Small intestine (tissue), 7 donors: ENCODE data around the gene KCNJ6. TPM values are rescaled to one million over a fixed set of nuclear protein-coding genes. Genes with fewer than 3 reads are reported as not detected.

ENCODE experiments used
- DNase-seq, 2 donors: peaks; one replicate each; pipeline versions ENCODE4 v3.0.0 to v3.0.0-alpha.2; 2013
- FAIRE-seq: peaks from 2 replicates; lab custom pipeline; 2012; peaks lifted over from hg19 to GRCh38; lab: Jason Lieb, UNC
- H3K27ac ChIP-seq, 3 donors: one replicate each; pipeline ENCODE4 v1.5.1; 2013; ENCODE audit warnings: low read length in 2 of 3, mild to moderate bottlenecking in 2 of 3, control low read depth in 1 of 3, inconsistent platforms in 1 of 3, low read depth in 1 of 3, moderate library complexity in 1 of 3
- H3K27me3 ChIP-seq, 3 donors: one replicate each; pipeline ENCODE4 v1.6.1; 2013; ENCODE audit warnings: low read length in 3 of 3, inconsistent platforms in 1 of 3; ENCODE audit not compliant: control insufficient read depth in 3 of 3, insufficient read depth in 3 of 3
- H3K36me3 ChIP-seq, 3 donors: one replicate each; pipeline ENCODE4 v1.6.1; 2013; ENCODE audit warnings: low read length in 3 of 3, inconsistent platforms in 1 of 3, low read depth in 1 of 3, mild to moderate bottlenecking in 1 of 3, moderate library complexity in 1 of 3; ENCODE audit not compliant: control insufficient read depth in 3 of 3, insufficient read depth in 2 of 3
- H3K4me1 ChIP-seq, 3 donors: one replicate each; pipeline ENCODE4 v1.6.1; 2013; ENCODE audit warnings: low read length in 2 of 3, inconsistent platforms in 1 of 3, low read depth in 1 of 3, mild to moderate bottlenecking in 1 of 3, moderate library complexity in 1 of 3; ENCODE audit not compliant: control insufficient read depth in 3 of 3, insufficient read depth in 2 of 3
- H3K4me3 ChIP-seq, 3 donors: one replicate each; pipeline ENCODE4 v1.5.1; 2013; ENCODE audit warnings: low read length in 3 of 3, control low read depth in 1 of 3, inconsistent platforms in 1 of 3, low read depth in 1 of 3, mild to moderate bottlenecking in 1 of 3, moderate library complexity in 1 of 3
- H3K9me3 ChIP-seq, 2 donors: one replicate each; pipeline ENCODE4 v1.6.1; 2013; ENCODE audit warnings: low read depth in 1 of 2, low read length in 1 of 2; ENCODE audit not compliant: control insufficient read depth in 2 of 2, insufficient read depth in 1 of 2
- WGBS, 3 donors: extraction: QIAGEN DNeasy Blood & Tissue Kit; methylation state at CpG; one replicate each; pipeline ENCODE4 v1.1.7; 2013; 5-methylcytosine and 5-hydroxymethylcytosine counted together
- polyA plus RNA-seq, 4 donors: library from polyadenylated mRNA; stranded (reverse) in 3 of 4; unstranded in 1 of 4; fragments of 200-250 nt in 3 of 4; fragments of 120-200 nt in 1 of 4; gene quantifications; one replicate each; pipeline versions ENCODE4 v1.2.1 to v1.2.3, GENCODE V29; 2013
- donor health status: healthy with polysubstance abuse.
- donor health status: control.
- donor health status: control.
- donor health status: Bipolar disorder and iron deficiency.
- donor health status: healthy.

The KCNJ6 gene
- polyA plus RNA-seq, 4 donors: under 0.01 to 0.24 (median 0.03) TPM; not detected in 1

DNA sequence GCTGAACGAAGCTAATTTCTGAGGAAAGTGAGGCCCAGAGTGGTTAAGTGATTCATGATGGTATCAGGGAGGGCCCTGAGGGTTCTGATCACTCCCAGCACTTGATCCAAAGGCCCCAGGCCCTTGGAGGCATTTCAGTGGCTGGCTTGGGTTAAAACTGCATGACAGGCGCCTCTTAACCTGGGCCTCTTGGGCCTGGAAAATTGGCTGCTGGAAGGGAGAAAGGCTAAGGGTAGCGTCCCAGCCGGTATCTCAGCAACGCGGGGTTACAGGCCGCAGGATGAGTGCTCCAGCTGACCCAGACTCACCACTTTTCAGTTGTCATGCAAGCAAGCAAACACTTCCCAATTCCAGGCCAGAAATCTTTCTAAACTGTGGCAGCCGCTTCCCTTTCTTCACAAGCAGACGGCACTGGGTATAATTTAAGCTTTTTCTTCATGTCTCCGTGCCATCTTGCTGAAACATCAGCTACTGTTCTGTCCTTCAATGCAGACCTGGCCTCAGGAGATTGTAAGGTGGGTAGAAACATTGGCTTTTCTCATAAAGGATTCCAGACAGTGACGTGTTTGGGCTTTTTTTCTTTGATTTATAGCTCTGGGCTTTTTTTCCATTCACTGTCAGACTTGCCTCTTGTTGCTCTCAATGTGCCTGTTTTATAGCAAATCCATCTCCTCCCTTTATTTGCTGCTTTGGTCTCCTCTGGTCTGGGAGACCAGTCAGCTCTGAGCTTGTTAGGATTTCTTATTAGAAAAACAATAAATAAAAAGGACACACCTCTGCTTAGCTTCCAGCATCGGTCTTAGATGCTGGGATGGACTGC is 229.1 kb downstream of the KCNJ6 start:
- Histone ChIP-seq H3K27ac (no peak overlapping the region), H3K4me1 (no peaks in the 10 kb centered on the region), H3K9me3 (no peaks in the 10 kb centered on the region), H3K4me3 (no peak overlapping the region), H3K27me3 (no peaks in the 10 kb centered on the region), H3K36me3 (no peaks in the 10 kb centered on the region)
- DNase-seq (no peak), FAIRE-seq (no peak)
- WGBS, 3 donors: 56 to 76% (median 74%) methylated on average over 12 of the region's 12 CpGs

DNA sequence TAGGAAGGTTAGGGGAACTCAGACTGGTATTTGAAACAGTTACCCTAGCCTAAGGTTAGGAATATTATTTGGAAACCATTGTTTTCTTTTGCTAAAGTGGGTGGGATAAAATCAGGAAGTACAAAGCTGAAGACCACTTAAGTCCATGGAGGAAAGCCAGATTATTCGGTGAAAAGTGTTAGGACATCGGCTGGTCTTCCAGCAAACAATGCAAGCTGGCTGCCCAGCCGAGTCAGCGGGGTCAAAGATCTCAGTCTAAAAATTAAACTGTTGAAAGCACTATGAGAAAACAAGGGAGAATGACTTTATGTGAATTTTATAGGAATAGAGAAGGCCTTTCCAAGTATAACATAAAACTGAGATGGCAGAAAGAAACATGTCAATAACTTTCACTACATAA is 231.7 kb downstream of the KCNJ6 start:
- no peaks in the 10 kb centered on the region for H3K36me3 ChIP-seq
- FAIRE-seq (no peak), DNase-seq (no peak)
- H3K4me1 ChIP-seq: no peaks in the 10 kb centered on the region
- H3K4me3 ChIP-seq: no peak overlapping the region
- no peaks in the 10 kb centered on the region for H3K27me3 ChIP-seq
- H3K9me3 ChIP-seq: no peaks in the 10 kb centered on the region
- no peak overlapping the region for H3K27ac ChIP-seq
- 49 to 60% (median 53%) methylated on average over 4 of the region's 4 CpGs for WGBS, 3 donors

DNA sequence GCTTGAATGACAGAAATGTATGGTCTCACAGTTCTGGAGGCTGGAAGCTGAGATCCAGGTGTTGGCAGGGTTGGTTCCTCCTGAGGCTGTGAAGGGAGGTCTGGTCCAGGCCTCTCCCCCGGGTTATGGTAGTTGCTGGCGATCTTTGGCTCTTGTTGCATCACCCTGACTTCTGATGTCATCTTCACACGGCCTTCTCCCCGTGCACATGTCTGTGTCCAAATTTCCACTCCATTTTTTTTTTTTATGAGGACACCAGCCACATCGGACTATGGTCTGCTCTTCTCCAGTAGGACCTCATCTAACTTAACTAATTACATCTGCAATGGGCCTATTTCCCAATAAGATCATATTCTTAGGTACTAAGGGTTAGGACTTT is 232.2 kb downstream of the KCNJ6 start:
- Histone ChIP-seq H3K36me3 (no peaks in the 10 kb centered on the region), H3K4me3 (no peak overlapping the region), H3K27ac (no peak overlapping the region), H3K9me3 (no peaks in the 10 kb centered on the region), H3K27me3 (no peaks in the 10 kb centered on the region), H3K4me1 (no peaks in the 10 kb centered on the region)
- 73 to 85% (median 82%) methylated on average over 5 of the region's 5 CpGs for WGBS, 3 donors
- FAIRE-seq (no peak), DNase-seq (no peak)

DNA sequence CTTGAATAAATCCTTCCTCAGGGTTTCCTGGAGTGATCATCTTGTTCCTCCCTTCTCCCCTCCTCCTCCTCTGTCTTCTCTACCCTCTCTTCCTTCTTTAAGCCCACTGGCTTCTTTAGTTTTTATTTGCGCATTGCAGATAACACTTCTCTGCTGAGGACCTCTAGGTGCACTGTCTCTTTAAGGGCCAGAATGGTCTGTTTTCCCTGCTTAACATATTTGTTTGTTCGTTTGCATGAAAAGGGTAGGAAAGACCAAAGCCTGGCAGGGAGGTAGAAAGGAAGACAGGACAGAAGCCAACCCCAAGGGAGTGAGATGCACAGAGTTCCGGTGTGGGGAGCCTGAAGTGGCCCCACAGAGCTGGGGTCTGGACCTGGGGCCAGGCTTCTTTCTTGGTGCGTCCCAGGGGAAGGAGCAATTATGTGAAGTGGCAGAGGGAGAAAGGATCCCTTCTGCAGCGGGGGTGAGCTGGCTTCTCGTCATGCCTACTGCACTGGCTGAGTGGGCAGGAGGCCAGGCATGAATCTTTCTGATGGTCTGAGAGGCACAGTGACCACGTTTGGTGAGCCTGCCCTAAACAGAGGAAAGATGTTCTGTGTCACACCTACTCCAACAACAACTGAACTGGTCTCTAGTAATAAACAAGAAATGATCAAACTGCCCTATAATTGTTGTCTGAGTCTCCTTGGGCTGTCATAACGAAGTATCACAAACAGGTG is 232.7 kb downstream of the KCNJ6 start:
- DNase-seq (no peak), FAIRE-seq (no peak)
- Histone ChIP-seq H3K4me1 (no peaks in the 10 kb centered on the region), H3K27me3 (no peaks in the 10 kb centered on the region), H3K4me3 (no peak overlapping the region), H3K36me3 (no peaks in the 10 kb centered on the region), H3K27ac (no peak overlapping the region), H3K9me3 (no peaks in the 10 kb centered on the region)
- WGBS, 3 donors: 45 to 51% (median 48%) methylated on average over 8 of the region's 8 CpGs

DNA sequence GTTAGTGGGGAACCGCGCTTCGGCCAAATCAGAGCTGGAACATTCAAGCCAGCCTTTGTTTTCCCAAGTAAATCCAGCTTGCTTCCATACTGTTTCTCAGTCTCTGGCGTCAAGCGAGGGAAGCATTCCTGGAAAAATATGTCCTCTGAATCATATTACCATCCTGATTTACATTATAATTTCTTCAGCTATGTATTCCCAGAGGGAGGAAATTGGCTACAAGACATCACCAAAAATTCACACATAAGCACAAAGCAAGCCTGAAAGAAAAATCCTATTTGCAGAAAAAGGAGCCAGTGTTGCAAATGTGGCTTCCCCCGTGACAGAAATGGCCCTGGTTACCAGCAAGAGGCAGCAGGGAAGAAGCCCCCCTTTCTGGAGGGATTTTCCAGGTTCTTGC is 233.3 kb downstream of the KCNJ6 start:
- Histone ChIP-seq H3K4me3 (no peak overlapping the region), H3K4me1 (no peaks in the 10 kb centered on the region), H3K27ac (no peak overlapping the region), H3K9me3 (no peaks in the 10 kb centered on the region), H3K36me3 (no peaks in the 10 kb centered on the region), H3K27me3 (no peaks in the 10 kb centered on the region)
- 58 to 79% (median 76%) methylated on average over 6 of the region's 6 CpGs for WGBS, 3 donors
- FAIRE-seq: no peak
- no peak for DNase-seq

GRCh38 chr21:37677006-37677405 is 239.3 kb downstream of the KCNJ6 start:
- peaks cover 0 to 18% (median 2%) of the 10 kb centered on the region in 3 donors for H3K27me3 ChIP-seq

GRCh38 chr21:37675202-37675801 is 241.0 kb downstream of the KCNJ6 start:
- Histone ChIP-seq H3K27ac (no peak overlapping the region), H3K9me3 (no peaks in the 10 kb centered on the region), H3K36me3 (no peaks in the 10 kb centered on the region), H3K4me1 (no peaks in the 10 kb centered on the region), H3K4me3 (no peak overlapping the region), H3K27me3 (peaks cover 0 to 18% (median 2%) of the 10 kb centered on the region in 3 donors)
- FAIRE-seq (no peak), DNase-seq (peak; percentile 23 to 64)
- 17 to 20% (median 17%) methylated on average over 35 of the region's 35 CpGs for WGBS, 3 donors

More at GRCh38 chr21:37677006-37677405, 239.3 kb downstream of the KCNJ6 start:
- DNase-seq (no peak), FAIRE-seq (no peak)
- Histone ChIP-seq H3K9me3 (no peaks in the 10 kb centered on the region), H3K36me3 (no peaks in the 10 kb centered on the region), H3K4me1 (no peaks in the 10 kb centered on the region), H3K27ac (no peak overlapping the region), H3K4me3 (no peak overlapping the region)
- 80 to 87% (median 87%) methylated on average over 4 of the region's 4 CpGs for WGBS, 3 donors

DNA sequence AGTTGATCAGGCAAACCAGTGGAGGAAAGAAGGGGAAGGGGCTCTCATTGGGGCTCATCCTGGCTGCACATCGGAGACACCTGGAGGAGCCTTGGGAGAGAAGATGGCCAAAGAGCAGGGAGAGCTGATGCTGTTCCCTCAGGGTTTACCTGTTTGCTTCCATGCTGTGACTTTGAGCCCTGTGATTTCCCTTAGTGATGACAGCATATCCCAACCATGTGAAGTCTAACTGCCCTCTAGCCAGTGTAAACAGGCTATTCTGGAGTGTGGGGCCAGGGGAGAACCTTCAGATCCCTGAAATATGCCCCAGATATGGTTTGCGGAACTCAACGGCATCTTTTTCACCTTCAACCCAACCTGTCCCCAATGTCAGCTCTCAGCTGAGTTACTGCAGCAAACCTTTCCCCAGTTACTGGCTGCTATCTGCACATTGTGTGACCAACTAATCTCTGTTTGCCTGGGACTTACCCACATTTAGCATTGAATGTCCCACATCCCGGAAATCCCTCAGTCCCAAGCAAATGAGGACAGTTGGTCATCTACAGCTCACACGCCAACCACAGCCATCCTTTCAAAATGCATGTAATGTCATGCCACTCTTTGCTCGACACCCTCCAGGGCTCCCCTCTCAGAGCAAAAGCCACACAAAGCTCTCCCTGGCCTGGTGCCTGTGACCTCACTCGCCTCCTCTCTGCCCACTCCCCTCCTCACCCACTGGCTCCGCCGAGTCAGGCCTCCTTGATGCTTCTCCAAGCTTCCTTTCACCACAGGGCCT is 242.3 kb downstream of the KCNJ6 start:
- DNase-seq (no peak), FAIRE-seq (no peak)
- WGBS, 3 donors: 64 to 80% (median 77%) methylated on average over 9 of the region's 9 CpGs
- no peak overlapping the region for H3K4me3 ChIP-seq
- H3K4me1 ChIP-seq: no peaks in the 10 kb centered on the region
- H3K27me3 ChIP-seq: peaks cover 0 to 18% (median 2%) of the 10 kb centered on the region in 3 donors
- H3K36me3 ChIP-seq: no peaks in the 10 kb centered on the region
- H3K9me3 ChIP-seq: no peaks in the 10 kb centered on the region
- H3K27ac ChIP-seq: no peak overlapping the region
